GM12878 (cell line): Measurements from ENCODE around the gene MACROD2. TPM values are rescaled to one million over a fixed set of nuclear protein-coding genes. Genes with fewer than 3 reads are reported as not detected.

Source experiments
- ATAC-seq: fragments of 200-7000 bp; cut with Tn5 transposase; 3 replicates; pipeline ENCODE4 v1.9.1; 2020; ENCODE audit warnings: mild to moderate bottlenecking, moderate library complexity
- BruUV-seq: library from RNA; stranded (reverse); fragments of 400-500 nt; replicated peaks from 2 replicates; lab custom pipeline; 2021; lab: Mats Ljungman, UMichigan
- CTCF ChIA-PET: fragments of 300-600 bp; sonication (Branson Sonifier 250); formaldehyde crosslinking; extraction: SDS; loops from one replicate; lab custom pipeline; 2021; ENCODE audit warnings: inconsistent platforms; lab: Yijun Ruan, JAX
- POLR2A ChIA-PET: fragments of 350-600 bp; formaldehyde crosslinking; extraction: SDS; loops from one replicate; lab custom pipeline; 2021; ENCODE audit warnings: inconsistent platforms; lab: Charles Lee
- RAD21 ChIA-PET: fragments of 300-600 bp; sonication (Branson Sonifier 250); formaldehyde crosslinking; loops from one replicate; lab custom pipeline; 2023; ENCODE audit warnings: antibody characterized with exemption; ENCODE audit not compliant: unreplicated experiment; lab: Charles Lee
- SMC1A ChIA-PET: fragments of 300-600 bp; sonication (Branson Sonifier 250); formaldehyde crosslinking; loops from one replicate; lab custom pipeline; 2023; ENCODE audit not compliant: unreplicated experiment, uncharacterized antibody; lab: Charles Lee
- DNase-seq: peaks from one replicate; pipeline ENCODE4 v3.0.0-alpha.2; 2011; ENCODE audit warnings: low read depth, low spot score
- FAIRE-seq: peaks from 3 replicates; lab custom pipeline; 2011; peaks lifted over from hg19 to GRCh38; lab: Jason Lieb, UNC
- H2AFZ ChIP-seq: 2 replicates; pipeline ENCODE4 v1.6.0; 2011; ENCODE audit warnings: low read depth, low read length, control low read depth; ENCODE audit not compliant: control insufficient read depth
- H3K27ac ChIP-seq: 2 replicates; pipeline ENCODE4 v1.5.1; 2011; ENCODE audit warnings: control low read depth; ENCODE audit not compliant: control insufficient read depth, insufficient read depth
- H3K27me3 ChIP-seq, 2 experiments: replicated peaks in 1 of 2; 2 replicates each; pipeline versions ENCODE4 v1.6.0 to v1.6.1; 2011; ENCODE audit warnings: low read length in 1 of 2; ENCODE audit not compliant: control insufficient read depth in 2 of 2, insufficient read depth in 2 of 2
- H3K36me3 ChIP-seq, 2 experiments: 2 replicates each; pipeline ENCODE4 v1.5.1; 2011; ENCODE audit warnings: low read length in 1 of 2; ENCODE audit not compliant: control insufficient read depth in 2 of 2, insufficient read depth in 2 of 2
- H3K4me1 ChIP-seq: 2 replicates; pipeline ENCODE4 v1.6.1; 2011; ENCODE audit warnings: mild to moderate bottlenecking, low read length, moderate library complexity, mixed read lengths; ENCODE audit not compliant: control insufficient read depth, insufficient read depth
- H3K4me2 ChIP-seq: 2 replicates; pipeline ENCODE4 v1.6.0; 2011; ENCODE audit warnings: control low read depth; ENCODE audit not compliant: control insufficient read depth, insufficient read depth
- H3K4me3 ChIP-seq: fragments of 200-600 bp; sonication (generic); 2 replicates; pipeline ENCODE4 v1.5.1; 2016
- H3K79me2 ChIP-seq: 2 replicates; pipeline ENCODE4 v1.6.0; 2011; ENCODE audit warnings: low read length; ENCODE audit not compliant: control insufficient read depth, insufficient read depth
- H3K9ac ChIP-seq: 2 replicates; pipeline ENCODE4 v1.8.0; 2011; ENCODE audit warnings: low read length, control low read depth, mixed read lengths; ENCODE audit not compliant: control insufficient read depth, insufficient read depth
- H3K9me3 ChIP-seq: replicated peaks from 3 replicates; pipeline ENCODE4 v1.5.1; 2011; ENCODE audit warnings: mild to moderate bottlenecking, low read length; ENCODE audit not compliant: control insufficient read depth, insufficient read depth
- H4K20me1 ChIP-seq: 2 replicates; pipeline ENCODE4 v1.6.0; 2011; ENCODE audit not compliant: control insufficient read depth, insufficient read depth
- BRCA1 ChIP-seq: IDR thresholded peaks from 2 replicates; pipeline ENCODE4 v1.6.1; 2011; ENCODE audit warnings: low read depth, low read length, improper control_type of control experiment
- CHD4 ChIP-seq: fragments of 200-600 bp; sonication (generic); IDR thresholded peaks from 2 replicates; pipeline ENCODE4 v1.6.1; 2016; ENCODE audit warnings: mild to moderate bottlenecking
- DPF2 ChIP-seq: fragments of 450-650 bp; IDR thresholded peaks from 2 replicates; pipeline ENCODE4 v1.6.1; 2017; ENCODE audit warnings: mild to moderate bottlenecking
- IRF4 ChIP-seq: IDR thresholded peaks from 2 replicates; pipeline ENCODE4 v1.6.1; 2011; ENCODE audit warnings: low read depth, low read length
- MLLT1 ChIP-seq: fragments of 450-650 bp; IDR thresholded peaks from 2 replicates; pipeline ENCODE4 v1.6.1; 2016; ENCODE audit warnings: mild to moderate bottlenecking
- MTA3 ChIP-seq: IDR thresholded peaks from 2 replicates; pipeline ENCODE4 v1.6.1; 2012; ENCODE audit warnings: low read length, inconsistent platforms, borderline replicate concordance
- MYB ChIP-seq: fragments of 150-350 bp; IDR thresholded peaks from 2 replicates; pipeline ENCODE4 v1.6.1; 2014; ENCODE audit warnings: mild to moderate bottlenecking, low read depth, low read length, borderline replicate concordance
- NR2C2 ChIP-seq: IDR thresholded peaks from 2 replicates; pipeline ENCODE4 v1.6.1; 2011; ENCODE audit warnings: borderline replicate concordance, low read depth; ENCODE audit not compliant: control insufficient read depth, insufficient read length
- POLR2A ChIP-seq: IDR thresholded peaks from 2 replicates; pipeline ENCODE4 v1.6.1; 2011; ENCODE audit warnings: low read depth, mild to moderate bottlenecking, low read length
- WRNIP1 ChIP-seq: IDR thresholded peaks from 2 replicates; pipeline ENCODE4 v1.6.1; 2011; ENCODE audit warnings: low read depth, low read length, improper control_type of control experiment, borderline replicate concordance
- ZBTB4 ChIP-seq: fragments of 450-650 bp; formaldehyde crosslinking; IDR thresholded peaks from 2 replicates; pipeline ENCODE4 v1.4.0; 2022; ENCODE audit warnings: mild to moderate bottlenecking, moderate library complexity
- WGBS: methylation state at CpG from one replicate; pipeline ENCODE4 v1.1.6; 2016; ENCODE audit warnings: low lambda C conversion rate; ENCODE audit not compliant: insufficient replicate concordance, insufficient coverage; ENCODE audit errors: missing lambda C conversion rate; 5-methylcytosine and 5-hydroxymethylcytosine counted together
- in situ Hi-C: fragments of 300-500 bp; cut with MboI; formaldehyde crosslinking; loops from 9 replicates; pipeline ENCODE4 v1.14.3; 2018; ENCODE audit warnings: mixed read lengths
- intact Hi-C: fragments of 100-400 bp; cut with micrococcal nuclease; formaldehyde crosslinking; loops from one replicate; pipeline ENCODE4 v1.14.2; 2022; ENCODE audit not compliant: unreplicated experiment
- polyA plus RNA-seq, 11 experiments: library from polyadenylated mRNA; depleted of rRNA in 4 of 11; unstranded in 6 of 11; stranded (reverse) in 5 of 11; fragments of >200 nt; fragmentation: Nextera tagmentation in 4 of 11; fragmentation: Illumina TruSeq in 1 of 11; extraction: Ambion mirVana in 4 of 11; extraction: Trizol in 1 of 11; gene quantifications; 1 replicate in 1 of 11; 2 replicates in 10 of 11; pipeline versions ENCODE4 v1.2.1 to v1.2.3, GENCODE V29; 2011 to 2016; ENCODE audit warnings: inconsistent platforms in 2 of 11, missing spikeins in 2 of 11, low read depth in 1 of 11
- total RNA-seq, 4 experiments: library from RNA; depleted of rRNA in 3 of 4; stranded (reverse); fragments of >200 nt in 3 of 4; fragmentation: Illumina TruSeq in 1 of 4; extraction: Trizol in 1 of 4; gene quantifications; 2 replicates each; pipeline versions ENCODE4 v1.2.1 to v1.2.3, GENCODE V29; 2013 to 2021

The MACROD2 gene
- total and polyA plus RNA-seq, 10 of the 15 experiments (the other 5 are each of a cell fraction or from before 2014, with no cell fraction given) = 1.1 to 21.5 (median 2.2) TPM

- TF ChIP-seq WRNIP1 (no peak), MYB (no peak), IRF4 (no peak), MLLT1 (no peak), BRCA1 (no peak), ZBTB4 (CRISPR knock-in tag) (no peak), DPF2 (no peak), POLR2A (no peak), NR2C2 (no peak), MTA3 (no peak), CHD4 (no peak)
- H4K20me1 ChIP-seq = no peaks in the 10 kb centered on the region
- H3K4me1 ChIP-seq = no peaks in the 10 kb centered on the region
- intact Hi-C loops (no loop called here), in situ Hi-C loops (no loop called here)
- RAD21 ChIA-PET = no interaction called here
- CTCF ChIA-PET = no interaction called here
- no peak overlapping the region for H3K4me3 ChIP-seq
- H3K27ac ChIP-seq = no peak overlapping the region
- no peaks in the 10 kb centered on the region for H3K36me3 ChIP-seq
- 84% methylated on average over 1 of the region's 1 CpG for WGBS
- no TSS peak for BruUV-seq
- no peak overlapping the region for H2AFZ ChIP-seq
- POLR2A ChIA-PET = no interaction called here
- no peaks in the 10 kb centered on the region for H3K79me2 ChIP-seq
- ATAC-seq = no peak
- H3K4me2 ChIP-seq = no peak overlapping the region
- no peaks in the 10 kb centered on the region; the same call in 2 of the 3 replicates for H3K9me3 ChIP-seq
- SMC1A ChIA-PET = no interaction called here
- no peak for DNase-seq
- no peak overlapping the region for H3K9ac ChIP-seq
- no peak for FAIRE-seq
- H3K27me3 ChIP-seq = no peaks in the 10 kb centered on the region
Observed at GRCh38 chr20:14921513-14921912, 926.2 kb downstream of the MACROD2 start.
